NCI-H446 treated with DMSO at 0.1 percent for 48 hours (cell line): ENCODE data around the gene PAPPA2.

Source experiments
- DNase-seq: peaks from one replicate; lab custom pipeline; 2025; lab: John Stamatoyannopoulos, UW

The PAPPA2 gene

DNA sequence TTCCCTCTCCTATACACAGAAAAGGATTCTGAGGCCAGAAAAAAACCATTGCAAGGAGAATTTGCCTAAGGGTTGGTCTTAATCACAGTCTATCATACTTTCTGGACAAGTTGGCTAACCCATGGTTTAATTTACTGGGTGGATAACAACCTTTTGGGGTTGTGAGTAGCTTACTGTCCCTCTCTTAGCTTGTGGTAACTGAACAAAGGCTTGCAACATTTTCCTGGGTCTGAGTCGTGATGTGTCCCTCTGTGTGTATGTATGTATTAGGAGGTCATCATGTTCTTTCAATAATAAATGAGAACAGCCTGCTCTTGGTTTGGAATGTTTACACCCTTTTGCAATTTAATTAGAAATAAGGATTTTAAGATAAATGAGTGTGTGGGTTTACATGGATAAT lies 36.7 kb downstream of the PAPPA2 start:
- DNase-seq = no peak

- DNase-seq = no peak
These were observed 38.6 kb downstream of the PAPPA2 start for GRCh38 chr1:176501599-176501998.

GRCh38 chr1:176504848-176505553 lies 42.0 kb downstream of the PAPPA2 start:
- no peak for DNase-seq

DNA sequence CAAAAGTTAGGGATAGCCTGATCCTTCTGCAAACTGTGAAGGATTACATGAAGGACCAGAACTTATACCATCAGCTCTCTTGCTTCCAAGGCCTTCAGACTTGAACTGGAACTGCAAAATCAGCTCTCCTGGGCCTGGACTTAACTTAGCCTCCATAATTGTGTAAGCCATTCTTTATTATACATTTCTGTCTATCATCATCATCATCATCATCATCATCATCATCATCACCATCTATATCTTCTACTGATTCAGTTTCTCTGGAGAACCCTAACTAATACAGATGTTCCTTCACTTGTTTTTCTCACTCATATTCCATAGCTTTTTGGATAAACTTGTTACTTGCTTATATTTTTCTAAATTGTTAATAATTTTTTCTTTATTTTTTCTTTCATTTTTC lies 50.0 kb downstream of the PAPPA2 start:
- no peak for DNase-seq

GRCh38 chr1:176515310-176515709 lies 52.3 kb downstream of the PAPPA2 start:
- peak; percentile 68 for DNase-seq

DNA sequence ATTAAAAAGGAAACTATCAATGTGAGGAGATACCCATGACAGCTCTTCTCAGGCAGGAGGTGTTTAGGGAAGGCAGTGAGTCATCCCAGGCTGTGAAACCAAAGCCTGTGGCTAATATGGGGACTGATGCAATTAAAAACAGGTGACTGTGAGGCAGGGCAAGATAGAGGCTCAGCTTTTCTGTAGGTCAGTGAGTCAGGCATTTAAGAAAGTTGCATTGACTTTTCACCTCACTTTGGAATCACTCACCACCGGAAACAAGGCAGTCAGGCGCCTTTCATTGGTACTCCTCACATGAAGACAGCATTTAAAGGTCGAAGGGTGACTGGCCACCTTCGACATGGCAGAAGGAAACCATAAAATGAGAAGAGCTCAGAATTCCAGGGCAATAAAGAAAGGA lies 54.5 kb downstream of the PAPPA2 start:
- DNase-seq = no peak

DNA sequence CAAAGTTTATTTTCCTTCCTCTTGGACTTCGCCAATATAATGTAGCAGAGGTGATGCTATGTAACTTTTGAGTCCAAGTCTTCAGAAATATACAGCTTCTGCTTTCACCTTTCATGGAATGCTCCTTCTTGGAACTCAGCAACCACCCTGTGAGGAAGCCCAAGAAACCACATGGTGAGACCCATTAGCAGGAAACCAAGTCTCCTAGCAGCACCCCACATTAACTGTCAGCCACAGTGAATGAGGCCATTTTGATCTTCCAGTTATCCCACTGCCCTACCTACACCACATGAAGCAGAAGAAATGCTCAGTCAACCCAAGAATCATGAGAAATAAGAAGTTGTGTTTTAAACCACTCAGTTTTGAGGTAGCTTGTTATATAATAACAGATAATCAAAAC lies 58.2 kb downstream of the PAPPA2 start:
- no peak for DNase-seq

GRCh38 chr1:176522310-176522845 lies 59.4 kb downstream of the PAPPA2 start:
- no peak for DNase-seq

GRCh38 chr1:176529395-176530090 lies 66.6 kb downstream of the PAPPA2 start:
- no peak for DNase-seq

DNA sequence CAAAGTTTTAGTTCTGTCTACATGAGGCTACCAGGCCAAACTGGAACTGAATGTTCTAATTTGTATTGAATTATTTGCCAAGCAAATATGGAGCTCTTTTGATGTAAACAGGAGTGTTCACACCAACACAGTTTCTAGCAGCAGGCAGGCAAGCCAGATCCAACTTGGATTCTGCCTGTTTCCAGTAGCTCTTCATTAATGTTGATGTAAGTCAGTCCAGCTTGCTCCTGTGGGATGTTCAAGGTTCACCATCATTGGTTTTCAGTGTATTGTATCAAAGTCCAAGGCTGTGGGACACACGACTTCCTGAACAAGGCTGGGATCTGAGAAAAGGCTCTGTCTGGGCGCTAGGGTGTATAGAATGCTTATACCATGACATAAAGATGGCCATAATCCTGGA lies 68.1 kb downstream of the PAPPA2 start:
- no peak for DNase-seq

- no peak for DNase-seq
These were observed 69.2 kb downstream of the PAPPA2 start for GRCh38 chr1:176531921-176532897.

DNA sequence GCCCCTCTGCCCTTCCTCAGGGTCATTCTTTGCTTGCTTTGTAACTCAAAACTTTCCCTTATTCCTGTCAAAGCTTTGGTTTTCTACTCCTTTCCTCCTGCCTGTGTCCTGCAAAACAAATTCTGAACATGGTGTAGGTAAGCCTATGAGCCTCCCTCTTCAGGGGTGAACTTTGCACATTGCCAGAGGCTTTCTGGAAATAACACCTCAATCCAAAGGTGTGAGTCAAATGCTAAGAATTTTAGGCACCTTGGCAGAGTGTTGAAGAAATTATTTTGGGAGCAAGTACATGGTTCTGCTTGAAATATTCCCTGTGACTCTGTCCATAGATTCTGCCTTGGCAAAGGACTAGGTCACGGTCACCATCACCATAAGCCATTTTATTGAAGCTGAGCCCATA lies 70.0 kb downstream of the PAPPA2 start:
- DNase-seq = no peak

DNA sequence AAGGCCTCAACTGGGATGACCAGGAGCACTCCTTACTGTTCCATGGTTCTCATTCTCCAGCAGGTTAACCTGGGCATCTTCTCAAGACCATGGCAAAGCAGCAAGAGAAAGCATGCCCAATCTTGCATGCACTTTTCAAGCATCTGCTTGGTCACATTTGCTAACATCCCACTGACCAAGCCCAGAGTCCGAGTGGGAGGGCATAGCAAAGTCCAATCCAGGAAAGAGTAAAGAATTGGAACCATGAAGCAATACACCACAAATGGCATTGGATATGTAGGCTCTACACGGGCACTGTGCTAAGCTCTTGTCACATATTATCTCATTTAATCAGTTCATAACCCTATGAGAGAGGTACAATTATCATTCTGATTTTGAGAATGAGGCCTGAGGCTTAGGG lies 73.6 kb downstream of the PAPPA2 start:
- DNase-seq = no peak

- no peak for DNase-seq
These were observed 76.0 kb downstream of the PAPPA2 start for GRCh38 chr1:176539018-176539417.

- DNase-seq = no peak
These were observed 77.5 kb downstream of the PAPPA2 start for GRCh38 chr1:176540428-176540827.

- DNase-seq = no peak
These were observed 78.7 kb downstream of the PAPPA2 start for GRCh38 chr1:176541663-176542062.

GRCh38 chr1:176542352-176542751 lies 79.4 kb downstream of the PAPPA2 start:
- DNase-seq = no peak

GRCh38 chr1:176543360-176544129 lies 80.6 kb downstream of the PAPPA2 start:
- DNase-seq = no peak

DNA sequence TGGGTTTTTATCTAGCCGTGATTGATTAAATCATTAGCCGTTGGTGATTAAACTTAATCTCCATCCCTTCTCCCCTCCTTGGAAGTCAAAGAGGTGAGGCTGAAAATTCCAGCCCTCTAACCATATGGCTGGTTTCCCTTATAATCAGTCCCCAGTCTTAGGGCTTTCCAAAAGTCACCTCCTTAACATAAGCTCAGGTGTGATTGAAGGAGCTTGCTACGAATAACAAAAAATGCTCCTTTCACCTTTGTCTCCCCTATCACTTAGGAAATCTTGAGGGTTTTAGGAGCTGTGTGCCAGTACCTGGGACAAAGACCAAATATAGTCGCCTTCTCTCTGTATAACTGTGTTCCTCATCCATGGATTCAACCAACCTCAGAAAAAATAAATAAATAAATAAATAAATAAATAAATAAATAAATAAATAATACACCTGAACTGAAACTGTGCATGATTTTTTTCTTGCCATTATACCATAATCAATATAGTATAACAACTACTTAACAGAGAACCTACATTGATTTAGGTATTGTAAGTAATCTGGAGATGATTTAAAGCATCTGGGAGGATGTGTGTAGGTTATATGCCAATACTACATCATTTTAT lies 82.2 kb downstream of the PAPPA2 start:
- DNase-seq = no peak

- DNase-seq = no peak
These were observed 83.8 kb downstream of the PAPPA2 start for GRCh38 chr1:176546825-176547224.

DNA sequence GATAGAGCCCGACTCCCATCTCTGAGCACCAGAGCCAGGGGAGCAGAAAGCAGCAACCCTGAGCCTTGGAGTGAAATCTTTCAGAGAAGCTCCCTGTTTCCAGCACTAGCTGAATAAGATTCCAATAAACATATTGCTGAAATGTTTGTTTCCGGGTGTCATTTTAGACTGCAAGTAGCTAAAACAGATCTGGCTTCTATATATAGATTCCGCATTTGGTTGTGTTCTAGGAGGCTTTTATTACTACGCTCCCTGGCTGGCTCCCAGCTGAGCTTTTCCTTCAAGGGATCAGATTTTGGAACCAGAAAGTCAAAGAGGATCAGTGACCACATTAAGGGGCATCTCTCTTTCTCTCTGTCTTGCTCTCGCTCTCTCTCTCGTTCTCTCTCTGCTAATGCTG lies 88.2 kb downstream of the PAPPA2 start:
- no peak for DNase-seq
